ENCODE measurements around the gene ERN1. TPM values are rescaled to one million over a fixed set of nuclear protein-coding genes. Genes with fewer than 3 reads are reported as not detected.
A peak's percentile ranks its signal among the peaks of the same experiment; 100 is the strongest.

Gene ERN1
- total RNA-seq, 4 donors from 2014 or later = 4.4 to 56.5 (median 15.0) TPM

GRCh38 chr17:64037180-64037579 is 92.8 kb downstream of the ERN1 start:
- DNase-seq = no peak
- TF ChIP-seq POLR2A (IDR thresholded peaks at IDR 0.05) (no peak), CTCF (IDR thresholded peaks at IDR 0.05) (no peak)
- no peaks in the 10 kb centered on the region for H3K27me3 ChIP-seq
- no peaks in the 10 kb centered on the region for H3K9me3 ChIP-seq
- no peak overlapping the region for H3K27ac ChIP-seq
- H3K4me1 ChIP-seq = no peaks in the 10 kb centered on the region
- intact Hi-C loops (cut with DNase I; ENCODE audit: low total_unique reads) = no loop called here
- no peaks in the 10 kb centered on the region for H3K36me3 ChIP-seq
- no peak overlapping the region for H3K4me3 ChIP-seq

DNA sequence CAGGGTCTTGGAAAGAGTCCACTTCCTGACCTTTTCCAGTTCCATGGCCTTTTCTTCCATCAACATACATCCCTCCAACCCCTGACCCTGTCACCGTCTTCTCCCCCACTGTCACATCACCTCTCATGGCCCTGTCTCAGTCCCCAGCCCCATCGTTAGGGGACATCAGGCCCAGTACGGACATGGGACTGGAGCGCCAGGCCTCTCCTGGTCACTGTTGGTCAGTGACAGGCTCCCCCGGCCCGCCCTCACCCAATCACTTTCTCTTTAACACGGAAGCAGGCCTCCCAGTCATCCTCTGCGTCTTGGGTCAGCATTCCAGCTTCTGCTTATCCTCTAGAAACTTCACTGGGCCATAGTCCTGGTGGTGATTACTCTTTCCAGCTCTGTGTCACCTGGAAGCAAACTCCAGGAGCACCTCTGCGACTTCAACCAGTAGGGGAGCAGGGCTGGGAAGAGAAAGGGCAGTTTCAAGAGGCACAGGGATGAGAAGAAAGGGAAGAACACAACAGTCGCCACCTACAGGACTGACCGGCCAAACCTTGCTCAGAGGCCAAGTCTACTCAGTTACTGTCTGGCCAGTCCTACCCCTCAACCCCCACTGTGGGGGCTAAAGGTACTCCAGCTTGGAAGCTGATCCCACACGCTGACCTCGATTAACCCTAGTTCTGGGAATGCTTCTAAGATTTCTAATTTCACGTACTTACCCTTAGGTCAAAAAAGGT is 93.6 kb downstream of the ERN1 start:
- H3K27ac ChIP-seq = no peak overlapping the region
- no peaks in the 10 kb centered on the region for H3K4me1 ChIP-seq
- no peak for DNase-seq
- H3K36me3 ChIP-seq = no peaks in the 10 kb centered on the region
- no peaks in the 10 kb centered on the region for H3K9me3 ChIP-seq
- intact Hi-C loops (cut with DNase I; ENCODE audit: low total_unique reads) = no loop called here
- H3K27me3 ChIP-seq = no peaks in the 10 kb centered on the region
- TF ChIP-seq CTCF (IDR thresholded peaks at IDR 0.05) (no peak), POLR2A (IDR thresholded peaks at IDR 0.05) (no peak)
- H3K4me3 ChIP-seq = no peak overlapping the region

DNA sequence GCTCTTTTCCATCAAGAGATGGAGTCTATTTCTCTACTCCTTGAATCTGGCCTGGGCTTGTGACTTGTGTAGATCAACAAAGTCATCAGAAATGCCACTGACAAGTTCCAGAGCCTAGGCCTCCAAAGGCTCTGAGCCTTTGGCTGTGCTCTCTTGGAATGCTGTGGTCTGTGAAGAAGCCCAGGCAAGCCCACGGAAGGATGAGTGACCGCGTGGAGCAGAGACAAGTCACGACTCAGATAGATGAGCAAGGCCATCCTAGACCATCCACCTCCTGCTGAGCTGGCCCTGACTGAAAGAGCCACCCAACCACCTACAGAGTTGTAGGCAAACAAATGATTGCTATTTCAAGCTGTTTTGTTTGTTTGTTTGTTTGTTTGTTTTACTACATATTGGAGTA is 97.9 kb downstream of the ERN1 start:
- Histone ChIP-seq H3K36me3 (no peaks in the 10 kb centered on the region), H3K27me3 (no peaks in the 10 kb centered on the region), H3K4me3 (no peak overlapping the region), H3K9me3 (no peaks in the 10 kb centered on the region), H3K27ac (no peak overlapping the region), H3K4me1 (no peaks in the 10 kb centered on the region)
- intact Hi-C loops (cut with DNase I; ENCODE audit: low total_unique reads) = no loop called here
- no peak for DNase-seq
- TF ChIP-seq CTCF (IDR thresholded peaks at IDR 0.05) (no peak), POLR2A (IDR thresholded peaks at IDR 0.05) (no peak)

DNA sequence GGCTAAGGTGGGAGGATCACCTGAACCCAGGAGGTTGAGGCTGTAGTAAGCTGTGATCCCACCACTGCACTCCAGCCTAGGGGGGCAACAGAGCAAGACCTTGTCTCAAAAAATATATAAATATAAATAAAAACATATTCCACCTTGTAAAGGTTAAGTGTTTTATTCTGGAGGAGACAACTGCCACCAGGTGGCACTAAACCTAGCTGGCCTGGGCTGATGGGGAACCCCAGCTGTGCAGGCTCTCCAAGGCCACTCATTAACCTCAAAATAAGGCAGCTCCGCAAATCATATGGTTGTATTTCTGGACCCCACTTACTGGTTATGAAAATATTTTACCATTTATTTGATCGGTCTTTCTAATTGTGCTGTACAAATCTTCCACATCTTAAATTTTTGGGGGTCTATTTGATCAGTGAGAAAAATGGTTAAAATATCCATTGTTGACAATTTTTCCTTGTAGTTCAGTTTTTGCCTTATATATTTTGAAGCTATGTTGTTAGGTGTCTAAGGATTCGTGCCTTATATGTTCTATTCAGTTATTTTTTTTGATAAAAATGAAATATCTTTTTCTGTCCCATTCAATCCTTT is 101.0 kb downstream of the ERN1 start:
- TF ChIP-seq POLR2A (IDR thresholded peaks at IDR 0.05) = no peak
- TF ChIP-seq CTCF (IDR thresholded peaks at IDR 0.05) = peak; percentile 54 to 90 (median 66)
- Histone ChIP-seq H3K27me3 (no peaks in the 10 kb centered on the region), H3K27ac (no peak overlapping the region), H3K4me1 (no peaks in the 10 kb centered on the region), H3K9me3 (no peaks in the 10 kb centered on the region), H3K4me3 (no peak overlapping the region), H3K36me3 (no peaks in the 10 kb centered on the region)
- peak; percentile 54 to 64 for DNase-seq
- intact Hi-C loops (cut with DNase I; ENCODE audit: low total_unique reads) = loop anchor here (5.0 kb wide), 1 partner anchor 108 kb away; no protein-coding TSS in a partner anchor

DNA sequence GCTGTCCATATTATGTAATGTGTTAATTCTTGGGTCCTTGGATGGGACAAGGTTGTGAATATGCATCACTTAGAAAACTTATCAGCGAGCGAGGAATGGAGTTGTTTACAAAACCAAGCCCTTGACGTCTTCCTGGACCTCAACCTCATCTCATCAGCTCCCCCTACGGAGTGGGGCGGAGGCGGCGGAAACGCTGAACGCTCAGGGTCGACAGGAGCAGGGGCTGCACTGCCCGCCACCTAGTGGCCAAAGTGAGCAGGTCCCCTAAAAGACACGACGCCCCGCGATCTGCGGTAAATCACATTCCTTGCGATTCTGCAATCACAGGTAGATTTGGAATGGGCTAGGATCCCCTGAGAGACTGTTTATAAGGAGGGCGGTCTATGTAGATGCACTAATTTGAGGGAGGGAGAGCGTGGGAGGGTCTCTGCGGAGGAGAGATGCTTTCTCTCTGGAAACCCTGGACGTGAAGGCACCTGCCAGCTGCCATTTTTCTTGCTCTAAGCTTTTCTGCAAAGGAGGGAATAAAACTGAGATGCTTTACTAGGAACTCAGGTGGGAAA is 104.1 kb downstream of the ERN1 start:
- no peaks in the 10 kb centered on the region for H3K36me3 ChIP-seq
- DNase-seq = peak; percentile 51 to 57
- H3K9me3 ChIP-seq = no peaks in the 10 kb centered on the region
- no peak overlapping the region for H3K27ac ChIP-seq
- no peaks in the 10 kb centered on the region for H3K4me1 ChIP-seq
- intact Hi-C loops (cut with DNase I; ENCODE audit: low total_unique reads) = loop anchor here (5.0 kb wide), 1 partner anchor 111 kb away; no protein-coding TSS in a partner anchor
- TF ChIP-seq POLR2A (IDR thresholded peaks at IDR 0.05) (no peak), CTCF (IDR thresholded peaks at IDR 0.05) (peak; percentile 72 to 83 (median 75))
- no peaks in the 10 kb centered on the region for H3K27me3 ChIP-seq
- no peak overlapping the region for H3K4me3 ChIP-seq
